Smooth muscle cell (in vitro differentiated cells): ENCODE results near the gene PKD1L1. TPM values are rescaled to one million over a fixed set of nuclear protein-coding genes. Genes with fewer than 3 reads are reported as not detected.
"Not testable (repeated sequence)": the region's sequence is repeated elsewhere in the genome, so short reads cannot be mapped to it uniquely, and the experiment has no call there.

Source experiments
- DNase-seq: peaks from one replicate; lab custom pipeline; 2025; ENCODE audit not compliant: unreplicated experiment; lab: John Stamatoyannopoulos, UW
- H2AFZ ChIP-seq: fragments of 200-600 bp; sonication (generic); 2 replicates; pipeline ENCODE4 v1.6.0; 2016; ENCODE audit warnings: antibody characterized with exemption, low read depth, mild to moderate bottlenecking
- H3F3A ChIP-seq: fragments of 200-600 bp; sonication (generic); 2 replicates; pipeline ENCODE4 v1.6.0; 2017; ENCODE audit warnings: antibody characterized with exemption, low read depth
- H3K27ac ChIP-seq: fragments of 200-600 bp; sonication (generic); 2 replicates; pipeline ENCODE4 v1.5.1; 2016; ENCODE audit warnings: low read depth, mild to moderate bottlenecking
- H3K27me3 ChIP-seq: fragments of 200-600 bp; sonication (generic); 2 replicates; pipeline ENCODE4 v1.6.1; 2016; ENCODE audit warnings: low read depth, mild to moderate bottlenecking
- H3K36me3 ChIP-seq: fragments of 200-600 bp; sonication (generic); 2 replicates; pipeline ENCODE4 v1.5.1; 2016; ENCODE audit warnings: low read depth
- H3K4me1 ChIP-seq: fragments of 200-600 bp; sonication (generic); 2 replicates; pipeline ENCODE4 v1.5.1; 2016; ENCODE audit warnings: low read depth
- H3K4me2 ChIP-seq: fragments of 200-600 bp; sonication (generic); 2 replicates; pipeline ENCODE4 v1.6.0; 2016; ENCODE audit warnings: mild to moderate bottlenecking
- H3K4me3 ChIP-seq: fragments of 200-600 bp; sonication (generic); 2 replicates; pipeline ENCODE4 v1.5.1; 2016; ENCODE audit warnings: mild to moderate bottlenecking
- H3K79me2 ChIP-seq: fragments of 200-600 bp; sonication (generic); 2 replicates; pipeline ENCODE4 v1.6.0; 2016; ENCODE audit warnings: low read depth, mild to moderate bottlenecking
- H3K9ac ChIP-seq: fragments of 200-600 bp; sonication (generic); 2 replicates; pipeline ENCODE4 v1.6.0; 2016; ENCODE audit warnings: low read depth
- H3K9me3 ChIP-seq: fragments of 200-600 bp; sonication (generic); replicated peaks from 2 replicates; pipeline ENCODE4 v1.5.1; 2016; ENCODE audit warnings: low read depth
- H4K20me1 ChIP-seq: fragments of 200-600 bp; sonication (generic); 2 replicates; pipeline ENCODE4 v1.6.0; 2016; ENCODE audit warnings: low read depth
- CTCF ChIP-seq: fragments of 200-600 bp; sonication (generic); IDR thresholded peaks from 2 replicates; pipeline ENCODE4 v1.5.1; 2017; ENCODE audit warnings: borderline replicate concordance, mild to moderate bottlenecking, antibody characterized with exemption; ENCODE audit not compliant: insufficient read depth, poor library complexity, severe bottlenecking
- WGBS: methylation state at CpG from one replicate; pipeline ENCODE4 v1.1.7; 2016; ENCODE audit warnings: low lambda C conversion rate; 5-methylcytosine and 5-hydroxymethylcytosine counted together
- polyA plus RNA-seq: library from polyadenylated mRNA; unstranded; fragments of >200 nt; fragmentation: Nextera tagmentation; extraction: Ambion mirVana; gene quantifications from 2 replicates; pipeline ENCODE4 v1.2.1, GENCODE V29; 2016
- total RNA-seq: library from RNA; depleted of rRNA; stranded (reverse); fragments of >200 nt; gene quantifications from 2 replicates; pipeline ENCODE4 v1.2.3, GENCODE V29; 2014

PKD1L1 gene
- total and polyA plus RNA-seq, 2 experiments from 2014 or later, result 0.04 to 0.06 TPM

DNA sequence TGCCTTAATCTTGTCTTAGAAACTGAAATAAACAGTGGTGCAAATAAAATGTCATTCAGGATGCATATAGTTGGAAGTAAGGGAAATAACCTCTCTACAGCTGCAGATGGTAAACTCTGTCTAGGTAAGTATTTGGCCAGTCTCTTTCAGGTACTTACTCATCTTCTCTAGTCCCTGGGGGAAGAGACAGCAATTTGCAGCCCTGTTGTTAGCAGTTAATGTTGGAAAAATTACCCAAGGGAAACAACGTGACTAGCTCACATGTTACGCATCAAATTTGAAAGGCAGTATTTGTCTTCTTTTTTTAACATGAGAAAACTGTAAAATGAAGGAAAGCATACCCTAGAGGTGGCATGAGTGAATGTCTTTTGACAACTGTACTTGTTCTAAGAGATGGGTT, 34.3 kb upstream of the PKD1L1 start:
- Histone ChIP-seq H3K4me1 (peaks cover 8% of the 10 kb centered on the region), H3K9ac (no peak overlapping the region), H2AFZ (no peak overlapping the region), H3K79me2 (peaks cover 9% of the 10 kb centered on the region), H3K27me3 (no peaks in the 10 kb centered on the region), H3K4me3 (no peak overlapping the region), H3K9me3 (no peaks in the 10 kb centered on the region), H3K27ac (peak overlapping the region; percentile 21), H3K4me2 (no peak overlapping the region), H3F3A (peaks cover 10% of the 10 kb centered on the region), H3K36me3 (peaks cover 4% of the 10 kb centered on the region), H4K20me1 (no peaks in the 10 kb centered on the region)
- no peak for TF ChIP-seq CTCF
- no peak for DNase-seq
- 36% methylated on average over 2 of the region's 2 CpGs for WGBS

DNA sequence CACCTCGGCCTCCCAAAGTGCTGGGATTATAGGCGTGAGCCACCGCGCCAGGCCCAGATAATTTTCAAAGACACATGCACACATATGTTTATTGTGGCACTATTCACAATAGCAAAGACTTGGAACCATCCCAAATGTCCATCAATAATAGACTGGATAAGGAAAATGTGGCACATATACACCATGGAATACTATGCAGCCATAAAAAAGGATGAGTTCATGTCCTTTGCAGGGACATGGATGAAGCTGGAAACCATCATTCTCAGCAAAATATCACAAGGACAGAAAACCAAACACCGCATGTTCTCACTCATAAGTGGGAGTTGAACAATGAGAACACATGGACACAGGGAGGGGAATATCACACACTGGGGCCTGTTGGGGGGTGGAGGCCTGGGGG, 32.4 kb upstream of the PKD1L1 start:
- not testable (repeated sequence) for H3F3A ChIP-seq, DNase-seq, H3K27me3 ChIP-seq, H3K79me2 ChIP-seq, H3K4me1 ChIP-seq, H3K4me2 ChIP-seq, H3K4me3 ChIP-seq, H3K9ac ChIP-seq, H4K20me1 ChIP-seq, H3K9me3 ChIP-seq, H3K27ac ChIP-seq
- WGBS, result 98% methylated on average over 5 of the region's 5 CpGs
- H2AFZ ChIP-seq, result peak overlapping the region; percentile 80
- H3K36me3 ChIP-seq, result peaks cover 11% of the 10 kb centered on the region

- peak overlapping the region; percentile 80 for H2AFZ ChIP-seq
- H3K27ac ChIP-seq, result peak overlapping the region; percentile 67
- H3K4me2 ChIP-seq, result peak overlapping the region; percentile 100
- H3K9me3 ChIP-seq, result no peaks in the 10 kb centered on the region
- WGBS, result 51% methylated on average over 7 of the region's 7 CpGs
- no peak for TF ChIP-seq CTCF
- peaks cover 9% of the 10 kb centered on the region for H3K79me2 ChIP-seq
- peaks cover 11% of the 10 kb centered on the region for H3K36me3 ChIP-seq
- no peaks in the 10 kb centered on the region for H3K27me3 ChIP-seq
- peak overlapping the region; percentile 85 for H3K4me3 ChIP-seq
- H4K20me1 ChIP-seq, result no peaks in the 10 kb centered on the region
- H3F3A ChIP-seq, result peaks cover 10% of the 10 kb centered on the region
- no peak overlapping the region for H3K9ac ChIP-seq
- H3K4me1 ChIP-seq, result peaks cover 8% of the 10 kb centered on the region
- DNase-seq, result no peak
These were observed 31.5 kb upstream of the PKD1L1 start for GRCh38 chr7:47979832-47980181.

- peak within 1 kb of the TSS; percentile 80 for H2AFZ ChIP-seq
- peak within 1 kb of the TSS; percentile 67 for H3K27ac ChIP-seq
- WGBS, result 2% methylated on average over 62 of the region's 62 CpGs
- peak within 1 kb of the TSS; percentile 88 for H3K9ac ChIP-seq
- peaks cover 9% of the 10 kb centered on the region for H3K79me2 ChIP-seq
- peak within 1 kb of the TSS; percentile 85 for H3K4me3 ChIP-seq
- no peaks in the 10 kb centered on the region for H3K27me3 ChIP-seq
- no peaks in the 10 kb centered on the region for H4K20me1 ChIP-seq
- peaks cover 11% of the 10 kb centered on the region for H3K36me3 ChIP-seq
- no peak for TF ChIP-seq CTCF
- peak; percentile 57 for DNase-seq
- H3K4me1 ChIP-seq, result peaks cover 8% of the 10 kb centered on the region
- H3K9me3 ChIP-seq, result no peaks in the 10 kb centered on the region
- peaks cover 10% of the 10 kb centered on the region for H3F3A ChIP-seq
- peak within 1 kb of the TSS; percentile 100 for H3K4me2 ChIP-seq
These were observed 31.0 kb upstream of the PKD1L1 start, which contains the start of gene HUS1 for GRCh38 chr7:47979145-47979831. Gene HUS1, minus strand, starts transcription at chr7:47979615. Its CDS starts 96 bp downstream, at chr7:47979519.
